Kidney capillary endothelial cell (primary cell): Measurements from ENCODE around the gene CAPN3.

Experiments
- DNase-seq: peaks from one replicate; pipeline ENCODE4 v3.0.0-alpha.2; 2018; ENCODE audit warnings: low spot score

CAPN3 gene

GRCh38 chr15:42358141-42358540, 1.2 kb upstream of the CAPN3 start:
- no peak for DNase-seq

DNA sequence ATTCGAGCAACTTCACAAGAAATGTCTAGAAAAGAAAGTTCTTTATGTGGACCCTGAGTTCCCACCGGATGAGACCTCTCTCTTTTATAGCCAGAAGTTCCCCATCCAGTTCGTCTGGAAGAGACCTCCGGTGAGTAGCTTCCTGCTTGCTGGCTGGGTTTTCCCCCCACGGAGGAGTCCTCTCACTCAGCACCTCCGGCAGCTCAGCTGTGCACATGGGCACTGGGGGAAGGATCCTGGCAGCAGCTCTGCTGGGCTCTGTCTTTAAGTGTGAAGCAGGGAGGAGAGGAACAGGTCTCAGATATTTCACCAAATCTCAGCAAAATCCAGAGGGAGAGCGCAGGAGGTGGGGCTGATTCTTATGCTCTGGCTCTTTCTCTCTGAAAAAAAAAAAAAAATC, 684 bp downstream of the CAPN3 start:
- no peak for DNase-seq

DNA sequence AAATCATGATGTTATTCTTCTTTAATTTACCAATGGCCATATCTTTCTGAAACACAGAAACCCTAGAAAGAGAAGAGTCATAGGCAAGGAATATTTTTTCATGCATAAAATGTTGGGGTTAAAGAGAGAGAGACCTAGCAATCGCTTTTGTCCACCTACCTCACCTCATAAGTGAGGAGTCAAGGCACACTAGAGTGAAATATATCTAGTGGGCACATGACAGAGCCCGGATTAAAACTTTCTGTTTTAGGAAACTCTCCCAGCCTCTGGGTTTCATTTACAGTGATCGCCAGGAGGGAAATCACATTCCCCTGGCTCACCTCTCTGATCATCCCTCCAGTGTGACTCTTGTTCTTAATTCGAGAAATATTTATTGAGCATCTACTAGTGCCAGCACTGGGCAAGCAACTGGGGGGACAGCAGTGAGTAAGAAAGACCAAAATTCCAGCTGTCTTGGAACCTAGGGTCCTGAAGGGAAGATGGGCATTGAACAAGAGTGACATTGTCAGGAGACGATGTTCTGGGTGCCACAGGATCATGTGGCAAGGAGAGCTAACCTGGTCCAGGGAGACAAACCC, 1.3 kb downstream of the CAPN3 start:
- no peak for DNase-seq

DNA sequence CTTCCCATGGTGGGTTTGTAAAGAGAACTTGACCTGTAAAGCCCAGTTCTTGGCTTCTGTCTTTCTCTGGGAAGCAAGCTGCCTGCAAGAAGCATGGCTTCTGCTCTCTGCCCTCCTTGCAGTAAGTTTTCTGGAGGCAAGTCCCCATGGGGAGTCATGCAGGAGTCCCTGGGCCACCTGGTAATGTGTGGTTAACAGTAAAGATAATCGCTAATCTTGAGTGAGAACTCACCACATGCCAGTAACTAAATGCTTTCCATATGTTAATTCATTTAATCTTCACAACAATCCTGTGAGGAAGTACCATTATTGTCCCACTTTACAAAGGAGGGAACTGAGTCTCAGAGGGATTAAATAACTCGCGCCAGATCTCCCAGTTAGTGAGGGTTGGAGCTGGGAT, 4.2 kb downstream of the CAPN3 start:
- DNase-seq: no peak

- no peak for DNase-seq
Observed at GRCh38 chr15:42363942-42364341, 4.6 kb downstream of the CAPN3 start.

DNA sequence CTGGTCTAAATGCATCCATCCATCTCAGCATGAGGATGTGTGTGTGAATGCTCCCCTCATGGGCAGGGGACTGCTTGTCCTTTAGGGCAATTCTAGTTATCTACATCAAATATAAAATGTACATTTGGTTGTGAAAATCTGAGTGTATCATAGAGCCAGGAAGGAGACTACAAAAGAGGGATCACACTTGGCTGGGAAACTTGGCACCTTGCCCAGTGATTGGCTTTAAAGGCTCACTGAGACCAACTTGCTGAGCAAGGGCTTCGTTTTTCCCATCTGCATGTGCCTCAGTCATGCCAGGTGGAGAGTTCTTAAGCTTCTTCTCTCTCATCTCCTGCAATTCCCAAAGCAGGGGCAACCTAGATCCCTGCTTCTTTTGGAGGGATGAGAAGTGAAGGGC, 5.2 kb downstream of the CAPN3 start:
- DNase-seq: no peak

GRCh38 chr15:42365921-42366550, 6.7 kb downstream of the CAPN3 start:
- no peak for DNase-seq

- no peak for DNase-seq
Observed at GRCh38 chr15:42367041-42367440, 7.7 kb downstream of the CAPN3 start.

GRCh38 chr15:42368096-42368495, 8.8 kb downstream of the CAPN3 start:
- DNase-seq: no peak

GRCh38 chr15:42371096-42371495, 11.8 kb downstream of the CAPN3 start:
- peak; percentile 11 for DNase-seq

GRCh38 chr15:42373274-42373673, 14.0 kb downstream of the CAPN3 start:
- no peak for DNase-seq

DNA sequence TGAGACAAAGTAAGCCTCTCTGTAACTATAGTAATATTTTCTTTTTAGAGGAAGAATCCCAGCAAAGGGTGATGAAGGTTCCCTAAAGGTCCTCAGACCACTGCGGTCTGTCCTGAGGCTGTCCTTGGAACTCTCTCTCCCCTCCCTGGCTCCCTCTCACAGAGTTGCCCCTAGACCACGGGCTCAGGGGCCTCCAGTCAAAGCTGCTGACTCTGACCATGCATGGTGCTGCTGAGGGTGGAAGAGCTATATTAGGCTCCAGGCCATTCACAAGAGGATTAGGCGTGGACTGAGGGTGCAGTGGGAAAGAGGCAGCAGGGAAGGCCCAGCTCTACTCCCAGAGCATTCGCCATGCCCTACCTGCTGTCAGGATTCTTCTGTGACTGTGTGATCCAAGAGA, 14.6 kb downstream of the CAPN3 start:
- no peak for DNase-seq

- DNase-seq: no peak
Observed at GRCh38 chr15:42374810-42375209, 15.5 kb downstream of the CAPN3 start.

DNA sequence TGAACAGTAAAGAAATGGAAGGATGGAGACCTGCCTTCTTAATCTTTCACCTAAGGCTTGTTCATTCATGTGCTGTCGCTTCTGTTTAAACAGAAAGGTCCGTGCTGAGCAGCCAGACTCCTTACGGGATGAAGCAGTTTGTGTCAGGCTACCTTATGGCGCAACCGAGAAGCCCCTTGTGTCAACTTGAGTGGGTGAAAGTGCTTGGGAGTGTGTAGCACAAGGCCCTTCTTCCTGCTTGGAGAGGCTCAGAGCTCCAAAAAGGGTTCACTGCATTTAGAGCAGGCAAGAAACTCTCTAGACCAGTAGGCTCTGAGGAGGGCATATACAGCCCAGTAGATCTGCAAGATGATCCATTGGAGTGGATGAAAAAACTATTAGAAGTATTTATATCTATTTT, 16.0 kb downstream of the CAPN3 start:
- no peak for DNase-seq

- no peak for DNase-seq
Observed at GRCh38 chr15:42375941-42376340, 16.6 kb downstream of the CAPN3 start.

- DNase-seq: no peak
Observed at GRCh38 chr15:42378011-42378410, 18.7 kb downstream of the CAPN3 start.

DNA sequence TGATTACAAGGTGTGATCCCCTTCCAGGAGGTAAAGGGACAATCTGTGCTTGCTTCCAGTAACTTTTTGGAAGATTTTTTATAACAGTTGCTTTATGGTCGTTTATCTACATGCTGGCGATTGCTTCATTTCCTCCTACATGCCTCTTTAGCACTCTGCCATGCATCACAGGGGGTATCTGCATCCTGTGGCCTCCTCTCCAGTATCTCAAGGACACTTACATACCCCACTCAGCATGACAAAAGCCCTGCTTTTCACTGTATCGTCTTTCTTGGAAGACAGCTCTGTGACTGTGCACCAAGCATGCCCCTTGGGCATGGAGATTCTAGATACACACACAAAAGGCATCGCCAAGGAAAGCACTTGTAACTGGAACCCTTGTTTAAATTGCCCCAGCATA, 25.3 kb downstream of the CAPN3 start:
- DNase-seq: no peak

DNA sequence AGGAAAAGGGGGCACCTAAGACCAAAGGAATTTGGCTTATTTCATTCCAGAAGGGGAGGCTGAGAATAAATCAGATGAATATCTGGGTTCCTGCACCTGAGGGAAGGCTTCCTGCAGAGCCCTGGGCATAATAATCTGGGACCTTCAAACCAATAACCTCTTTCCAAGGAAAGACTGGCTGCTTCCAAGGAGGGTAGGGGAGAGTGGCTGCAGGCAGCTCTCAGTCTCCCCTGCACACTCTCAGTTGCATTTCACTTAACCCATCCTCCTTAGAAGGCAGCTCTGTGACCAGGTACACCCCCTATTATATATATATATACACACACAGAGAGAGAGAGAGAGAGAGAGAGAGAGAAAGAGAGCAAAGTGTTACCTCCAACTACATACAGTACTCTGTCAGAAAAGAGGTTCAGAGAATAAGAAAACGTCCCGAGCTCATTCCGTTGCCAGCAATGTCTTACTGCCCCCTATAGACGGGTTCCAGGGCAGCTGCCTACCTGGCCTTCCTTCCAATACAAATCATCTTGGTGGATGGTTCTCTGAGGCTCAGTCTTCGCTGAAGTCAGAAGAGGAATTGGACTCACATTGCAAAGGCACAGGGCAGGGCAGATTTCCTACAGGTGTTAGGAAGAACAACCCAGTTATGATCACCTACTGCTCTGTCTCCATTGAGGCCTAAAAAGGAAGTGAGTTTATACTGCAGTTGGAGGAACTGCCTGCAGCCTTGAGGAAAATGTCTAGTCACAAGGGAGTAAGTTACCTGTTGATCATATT, 26.1 kb downstream of the CAPN3 start:
- DNase-seq: peak; percentile 64

DNA sequence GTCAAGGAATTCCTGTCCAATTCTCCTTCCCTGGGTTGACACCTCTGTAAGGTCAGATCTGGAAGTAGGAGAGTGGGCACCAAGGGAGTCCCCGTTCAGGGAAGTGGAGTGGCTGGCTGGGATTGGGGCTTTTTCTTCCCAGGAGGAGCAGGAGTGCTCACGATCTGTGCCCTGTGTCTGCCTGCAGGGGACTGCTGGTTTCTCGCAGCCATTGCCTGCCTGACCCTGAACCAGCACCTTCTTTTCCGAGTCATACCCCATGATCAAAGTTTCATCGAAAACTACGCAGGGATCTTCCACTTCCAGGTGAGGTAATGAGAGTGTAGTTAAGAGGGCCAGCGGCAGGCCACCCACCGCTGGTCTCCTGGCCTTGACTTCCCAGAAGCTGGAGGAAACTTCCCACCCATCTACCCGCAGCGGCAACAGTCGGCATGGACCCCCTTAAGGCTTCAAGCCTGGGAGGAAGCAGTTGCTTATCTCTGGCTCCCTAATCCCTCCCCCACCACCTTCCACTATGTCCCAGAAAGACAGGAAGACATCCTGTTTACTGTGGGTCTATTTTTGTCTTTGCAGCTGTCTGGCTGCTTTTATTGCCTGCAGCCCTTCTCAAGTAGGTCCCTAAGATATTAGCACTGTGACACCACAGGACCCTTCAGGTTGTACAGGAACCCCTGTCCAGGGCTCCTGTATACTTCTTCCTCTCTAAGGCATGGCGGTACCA, 26.8 kb downstream of the CAPN3 start:
- DNase-seq: peak; percentile 30

- peak; percentile 29 for DNase-seq
Observed at GRCh38 chr15:42387603-42388002, 28.3 kb downstream of the CAPN3 start.

GRCh38 chr15:42392309-42393024, 33.2 kb downstream of the CAPN3 start:
- no peak for DNase-seq

- DNase-seq: no peak
Observed at GRCh38 chr15:42394106-42394505, 34.8 kb downstream of the CAPN3 start.
